Activated CD8-positive, alpha-beta memory T cell treated with anti-CD3 and anti-CD28 coated beads for 36 hours (primary cell): ENCODE measurements around the gene SMYD3. TPM values are rescaled to one million over a fixed set of nuclear protein-coding genes. Genes with fewer than 3 reads are reported as not detected.

Experiments used
- CTCF ChIA-PET: fragments of 350-600 bp; sonication (Branson Sonifier 250); formaldehyde crosslinking; loops from one replicate; lab custom pipeline; 2021; ENCODE audit warnings: antibody characterized with exemption; lab: Charles Lee
- POLR2A ChIA-PET: fragments of 350-600 bp; sonication (Branson Sonifier 250); formaldehyde crosslinking; loops from one replicate; lab custom pipeline; 2021; ENCODE audit warnings: antibody characterized with exemption; lab: Charles Lee
- total RNA-seq, 2 experiments: library from RNA; stranded (reverse); gene quantifications; one replicate each; pipeline ENCODE4 v1.2.3, GENCODE V29; 2021

The SMYD3 gene
- total RNA-seq, 2 experiments from 2014 or later, result 17.6 to 20.5 TPM

GRCh38 chr1:245901037-245901436 is 606.0 kb downstream of the SMYD3 start:
- ChIA-PET POLR2A (no interaction called here), CTCF (no interaction called here)

DNA sequence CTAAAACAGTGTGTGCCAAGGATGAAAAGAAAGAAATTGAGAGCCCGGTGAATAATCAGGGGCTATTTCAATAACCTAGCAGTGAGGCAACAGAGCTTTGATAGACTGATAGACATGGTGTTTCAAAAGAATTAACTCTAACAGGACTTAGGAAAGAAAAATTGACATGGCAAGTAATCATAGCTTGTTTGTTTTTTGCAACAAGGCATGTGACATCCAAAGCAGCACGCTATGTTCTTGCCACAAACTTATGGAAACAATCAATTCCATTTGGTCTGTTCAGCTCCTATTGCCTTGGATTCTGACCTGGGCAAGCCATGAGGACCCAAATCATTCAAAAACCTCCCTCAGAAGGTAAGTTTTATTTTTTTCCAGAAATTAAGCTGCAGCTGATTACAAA is 608.5 kb downstream of the SMYD3 start:
- ChIA-PET POLR2A (no interaction called here), CTCF (no interaction called here)

DNA sequence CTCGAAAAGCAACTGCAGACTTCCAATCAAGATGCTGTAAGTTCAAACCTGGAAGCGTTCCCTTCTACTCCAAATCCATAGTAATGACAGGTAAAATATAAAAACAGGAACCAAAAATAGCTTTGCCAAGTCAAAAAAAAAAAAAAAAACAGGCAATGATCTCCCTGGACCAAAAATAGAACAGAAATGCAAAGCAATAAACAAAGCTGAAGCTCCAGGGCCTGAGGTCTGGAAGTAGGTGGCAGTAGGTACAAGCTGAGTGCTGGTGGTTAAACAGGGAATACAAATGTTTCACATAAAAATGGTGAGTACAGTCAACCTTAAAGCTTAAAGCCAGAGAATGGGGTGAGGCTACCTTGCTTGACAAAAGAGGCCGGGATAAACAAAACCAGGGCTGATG is 610.8 kb downstream of the SMYD3 start:
- CTCF ChIA-PET, result no interaction called here
- POLR2A ChIA-PET, result no interaction called here

- POLR2A ChIA-PET, result no interaction called here
- CTCF ChIA-PET, result no interaction called here
These were observed 611.6 kb downstream of the SMYD3 start for GRCh38 chr1:245895455-245895959.

GRCh38 chr1:245894843-245895242 is 612.2 kb downstream of the SMYD3 start:
- CTCF ChIA-PET, result no interaction called here
- POLR2A ChIA-PET, result no interaction called here

GRCh38 chr1:245893025-245893424 is 614.1 kb downstream of the SMYD3 start:
- ChIA-PET CTCF (no interaction called here), POLR2A (no interaction called here)

DNA sequence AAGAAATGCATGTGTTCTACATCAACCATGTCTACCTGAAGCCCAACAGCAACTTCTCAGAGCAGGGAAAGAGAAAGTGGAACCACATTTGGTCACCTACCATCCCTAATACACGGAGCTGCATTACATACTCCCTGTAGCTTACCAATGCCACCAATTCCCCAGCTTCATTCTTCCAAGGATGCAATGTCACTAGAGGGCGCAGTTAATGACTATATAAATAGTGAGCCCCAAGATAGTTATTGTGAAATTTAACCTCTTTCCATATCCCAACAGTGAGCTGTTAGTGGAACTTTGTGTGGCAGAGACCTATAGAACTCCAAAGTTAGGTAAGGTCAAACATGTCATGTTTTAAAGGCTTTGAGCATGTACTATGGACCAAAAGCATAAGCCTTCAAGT is 618.3 kb downstream of the SMYD3 start:
- CTCF ChIA-PET, result interaction anchor here (0.6 to 0.9 kb wide), 3 partner anchors 48 to 609 kb away, joined by 3 read pairs; no protein-coding TSS in a partner anchor
- POLR2A ChIA-PET, result no interaction called here

GRCh38 chr1:245887829-245888228 is 619.2 kb downstream of the SMYD3 start:
- POLR2A ChIA-PET, result no interaction called here
- CTCF ChIA-PET, result no interaction called here

- ChIA-PET CTCF (no interaction called here), POLR2A (no interaction called here)
These were observed 625.2 kb downstream of the SMYD3 start for GRCh38 chr1:245881767-245882391.

- POLR2A ChIA-PET, result no interaction called here
- CTCF ChIA-PET, result no interaction called here
These were observed 626.2 kb downstream of the SMYD3 start for GRCh38 chr1:245880754-245881403.

DNA sequence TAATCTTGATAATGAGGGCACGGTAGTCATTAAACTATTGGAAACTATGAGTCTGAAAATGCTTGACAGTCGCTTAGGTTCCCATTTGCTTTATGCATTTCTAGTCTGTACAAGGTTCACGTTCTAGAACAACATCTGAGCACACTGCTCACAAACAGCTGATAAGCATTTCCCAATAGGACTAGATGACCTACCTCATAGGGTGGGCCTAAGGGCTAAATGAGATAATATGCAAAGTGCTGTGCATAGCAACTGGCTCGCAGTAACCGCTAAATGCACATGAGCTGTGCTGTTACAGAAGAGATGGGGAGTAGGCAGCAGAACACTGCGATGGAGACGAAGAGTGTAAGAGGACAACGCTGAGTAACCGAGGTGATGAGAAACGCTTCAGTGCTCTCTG is 628.0 kb downstream of the SMYD3 start:
- POLR2A ChIA-PET, result no interaction called here
- CTCF ChIA-PET, result no interaction called here

DNA sequence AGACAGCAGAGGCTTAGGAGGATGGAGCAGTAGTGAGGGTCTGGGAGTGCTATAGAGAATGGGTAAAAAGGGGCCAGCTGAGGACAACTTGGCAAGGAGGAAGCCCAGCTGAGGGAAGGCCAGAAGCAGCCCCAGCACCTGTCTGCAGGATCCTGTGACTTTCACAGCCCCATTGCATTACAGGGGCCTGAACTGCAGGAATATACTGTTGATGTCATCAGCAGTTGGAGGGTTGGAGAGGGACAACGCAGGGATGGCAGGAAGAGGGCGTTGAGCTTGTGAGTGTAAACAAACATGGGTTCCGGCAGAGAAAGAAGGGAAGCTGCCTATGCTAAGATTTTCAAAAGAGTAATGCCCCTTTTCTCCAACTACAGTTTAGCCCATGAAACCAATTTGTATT is 628.5 kb downstream of the SMYD3 start:
- ChIA-PET POLR2A (no interaction called here), CTCF (no interaction called here)

DNA sequence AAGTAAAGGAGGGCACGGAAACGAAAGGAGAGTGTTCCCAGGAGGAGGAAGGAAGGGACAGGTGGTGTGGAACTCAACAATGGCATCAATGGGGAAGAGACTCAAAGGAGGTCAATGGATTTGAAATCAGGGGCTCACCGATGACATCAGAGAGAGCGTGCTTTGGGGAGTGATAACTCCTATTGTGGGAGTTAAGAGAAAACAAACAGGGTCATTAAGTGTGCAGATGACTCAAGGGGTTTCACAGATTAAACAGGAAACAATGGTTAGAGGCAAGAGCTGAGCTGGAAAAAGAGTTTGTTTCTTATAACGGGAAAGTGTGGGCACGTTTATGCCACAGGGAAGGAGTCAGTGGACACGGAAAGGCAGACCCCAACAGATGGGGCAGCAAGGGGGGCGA is 629.1 kb downstream of the SMYD3 start:
- CTCF ChIA-PET, result no interaction called here
- POLR2A ChIA-PET, result no interaction called here

- POLR2A ChIA-PET, result no interaction called here
- CTCF ChIA-PET, result no interaction called here
These were observed 630.5 kb downstream of the SMYD3 start for GRCh38 chr1:245876586-245876985.

GRCh38 chr1:245875581-245876261 is 631.4 kb downstream of the SMYD3 start:
- POLR2A ChIA-PET, result no interaction called here
- CTCF ChIA-PET, result no interaction called here

DNA sequence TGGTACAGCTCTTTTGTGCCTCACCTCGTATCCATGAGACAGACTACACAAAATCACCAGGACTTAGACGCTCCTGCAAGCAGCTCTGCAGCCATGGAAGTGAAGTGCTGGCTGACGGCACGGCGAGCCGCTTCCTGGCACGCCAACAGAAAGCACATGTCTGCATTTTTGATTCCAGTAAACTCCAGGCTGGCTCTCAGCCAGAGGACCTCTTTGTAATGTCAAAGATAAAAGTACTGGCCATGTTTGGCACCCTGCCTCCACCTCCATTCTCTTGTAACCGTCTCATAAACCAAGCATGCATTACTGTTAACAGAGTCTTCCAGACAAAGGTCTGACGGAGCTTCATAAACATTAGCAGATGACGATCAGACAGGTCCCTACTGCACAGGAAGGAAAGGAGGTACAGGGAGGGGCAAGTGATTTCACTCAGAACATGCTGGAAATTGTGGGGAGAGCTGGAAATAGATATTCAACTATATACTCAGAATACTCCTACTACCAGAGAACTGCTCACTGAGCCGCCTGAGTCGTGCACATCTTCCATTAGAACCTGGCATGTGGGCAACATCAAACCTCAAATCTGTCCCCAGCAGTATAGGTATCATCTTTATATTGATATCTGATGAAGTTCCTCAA is 632.0 kb downstream of the SMYD3 start:
- ChIA-PET POLR2A (no interaction called here), CTCF (no interaction called here)

DNA sequence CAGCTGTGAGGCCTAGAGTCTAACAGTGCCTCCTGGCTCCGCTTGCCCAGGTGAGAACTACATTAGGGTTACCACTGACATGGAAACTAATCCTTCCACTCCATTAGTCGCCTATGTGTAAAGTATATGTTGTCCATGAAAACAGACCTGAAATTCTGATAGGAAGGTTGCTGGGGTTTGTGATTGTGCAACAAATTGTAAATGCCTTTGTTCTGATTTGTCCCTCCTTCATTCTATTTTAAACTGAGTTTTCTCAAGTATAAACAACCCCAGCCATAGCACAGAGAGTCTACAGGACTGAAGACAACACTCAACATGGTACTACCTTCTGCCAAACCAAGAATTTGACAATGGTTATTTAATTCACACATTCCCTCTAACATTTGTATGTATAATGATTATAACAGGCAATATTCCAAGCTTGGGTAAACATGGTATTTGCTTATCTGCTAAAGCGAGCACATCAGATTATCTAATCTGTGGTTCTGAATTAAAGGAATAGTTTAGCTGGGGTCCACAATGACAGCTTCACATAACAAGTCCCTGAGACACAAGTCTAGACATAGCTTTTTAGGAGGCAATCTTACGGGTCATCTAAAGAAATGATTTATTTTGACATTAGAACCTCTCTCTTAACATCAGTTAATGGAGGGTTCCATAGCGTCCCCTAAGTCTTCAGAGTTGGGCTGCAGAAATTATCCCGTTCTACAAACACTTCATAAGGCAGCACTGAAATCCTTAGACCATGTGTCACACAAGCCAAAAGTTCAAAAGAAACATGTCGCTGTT is 633.0 kb downstream of the SMYD3 start:
- ChIA-PET CTCF (no interaction called here), POLR2A (no interaction called here)

DNA sequence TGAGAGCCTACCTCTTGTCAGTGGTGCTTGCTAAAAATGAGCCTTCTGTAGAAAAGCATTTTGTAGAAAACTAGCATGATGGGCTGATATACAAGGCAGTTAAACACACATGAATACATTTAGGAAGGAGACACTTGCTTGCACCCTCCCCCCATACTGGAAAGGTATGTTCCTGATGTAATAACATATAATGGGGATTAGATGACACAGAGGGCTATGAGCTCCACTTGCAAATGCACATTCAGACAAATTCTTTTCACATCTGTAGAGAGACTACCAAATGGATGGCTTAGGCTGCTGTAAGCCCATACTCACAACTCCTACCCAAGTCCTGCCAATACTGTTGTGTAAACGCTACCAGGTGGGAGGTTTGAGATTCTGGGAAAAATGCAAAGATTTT is 634.0 kb downstream of the SMYD3 start:
- ChIA-PET POLR2A (no interaction called here), CTCF (no interaction called here)

DNA sequence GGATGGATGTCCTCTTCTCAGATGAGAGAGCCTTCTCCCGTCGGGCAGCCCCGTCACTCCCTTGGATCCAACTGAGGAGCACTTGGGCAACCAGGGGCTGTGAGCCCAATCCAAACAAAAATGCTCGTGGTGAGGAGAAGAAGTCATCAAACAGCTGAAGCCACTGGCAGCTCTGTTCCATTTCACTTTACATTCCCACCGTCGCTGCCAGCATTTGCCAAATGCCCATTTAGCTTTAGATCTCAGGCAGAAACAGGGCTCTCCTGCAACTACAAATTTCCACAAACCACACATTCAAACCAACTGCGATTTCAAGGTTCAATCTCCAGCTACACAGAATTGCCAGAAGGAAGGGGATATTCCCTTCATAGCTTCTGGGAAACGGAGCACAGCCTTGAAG is 634.6 kb downstream of the SMYD3 start:
- ChIA-PET CTCF (no interaction called here), POLR2A (no interaction called here)

DNA sequence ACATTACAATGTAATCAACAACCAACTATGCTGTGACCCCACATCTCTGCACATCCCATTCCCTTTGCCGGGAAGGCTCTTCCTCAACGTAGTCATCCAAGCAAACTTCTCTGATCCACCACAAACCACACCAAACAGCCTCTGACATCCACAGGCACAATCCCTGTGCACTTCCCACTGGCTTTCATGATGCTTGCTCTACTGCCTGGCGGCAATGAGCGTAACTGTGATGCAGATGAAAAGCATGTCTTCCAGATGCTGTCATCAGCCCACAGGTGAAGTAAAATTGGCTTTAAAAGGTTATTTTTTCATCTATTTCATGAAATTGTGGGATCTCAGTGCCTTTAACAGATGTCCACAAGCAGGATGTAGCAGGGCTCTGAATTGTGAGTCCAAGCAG is 635.2 kb downstream of the SMYD3 start:
- CTCF ChIA-PET, result no interaction called here

More for the DNA sequence above, 635.2 kb downstream of the SMYD3 start:
- POLR2A ChIA-PET, result no interaction called here
